GM12878 (cell line): ENCODE measurements around the gene JDP2. TPM values are rescaled to one million over a fixed set of nuclear protein-coding genes. Genes with fewer than 3 reads are reported as not detected.

ENCODE experiments used
- ATAC-seq: fragments of 200-7000 bp; cut with Tn5 transposase; 3 replicates; pipeline ENCODE4 v1.9.1; 2020; ENCODE audit warnings: mild to moderate bottlenecking, moderate library complexity
- BruUV-seq: library from RNA; stranded (reverse); fragments of 400-500 nt; replicated peaks from 2 replicates; lab custom pipeline; 2021; lab: Mats Ljungman, UMichigan
- CTCF ChIA-PET: fragments of 300-600 bp; sonication (Branson Sonifier 250); formaldehyde crosslinking; extraction: SDS; loops from one replicate; lab custom pipeline; 2021; ENCODE audit warnings: inconsistent platforms; lab: Yijun Ruan, JAX
- POLR2A ChIA-PET: fragments of 350-600 bp; formaldehyde crosslinking; extraction: SDS; loops from one replicate; lab custom pipeline; 2021; ENCODE audit warnings: inconsistent platforms; lab: Charles Lee
- RAD21 ChIA-PET: fragments of 300-600 bp; sonication (Branson Sonifier 250); formaldehyde crosslinking; loops from one replicate; lab custom pipeline; 2023; ENCODE audit warnings: antibody characterized with exemption; ENCODE audit not compliant: unreplicated experiment; lab: Charles Lee
- SMC1A ChIA-PET: fragments of 300-600 bp; sonication (Branson Sonifier 250); formaldehyde crosslinking; loops from one replicate; lab custom pipeline; 2023; ENCODE audit not compliant: unreplicated experiment, uncharacterized antibody; lab: Charles Lee
- DNase-seq: peaks from one replicate; pipeline ENCODE4 v3.0.0-alpha.2; 2011; ENCODE audit warnings: low read depth, low spot score
- FAIRE-seq: peaks from 3 replicates; lab custom pipeline; 2011; peaks lifted over from hg19 to GRCh38; lab: Jason Lieb, UNC
- H2AFZ ChIP-seq: 2 replicates; pipeline ENCODE4 v1.6.0; 2011; ENCODE audit warnings: low read depth, low read length, control low read depth; ENCODE audit not compliant: control insufficient read depth
- H3K27ac ChIP-seq: 2 replicates; pipeline ENCODE4 v1.5.1; 2011; ENCODE audit warnings: control low read depth; ENCODE audit not compliant: control insufficient read depth, insufficient read depth
- H3K27me3 ChIP-seq, 2 experiments: replicated peaks in 1 of 2; 2 replicates each; pipeline versions ENCODE4 v1.6.0 to v1.6.1; 2011; ENCODE audit warnings: low read length in 1 of 2; ENCODE audit not compliant: control insufficient read depth in 2 of 2, insufficient read depth in 2 of 2
- H3K36me3 ChIP-seq, 2 experiments: 2 replicates each; pipeline ENCODE4 v1.5.1; 2011; ENCODE audit warnings: low read length in 1 of 2; ENCODE audit not compliant: control insufficient read depth in 2 of 2, insufficient read depth in 2 of 2
- H3K4me1 ChIP-seq: 2 replicates; pipeline ENCODE4 v1.6.1; 2011; ENCODE audit warnings: mild to moderate bottlenecking, low read length, moderate library complexity, mixed read lengths; ENCODE audit not compliant: control insufficient read depth, insufficient read depth
- H3K4me2 ChIP-seq: 2 replicates; pipeline ENCODE4 v1.6.0; 2011; ENCODE audit warnings: control low read depth; ENCODE audit not compliant: control insufficient read depth, insufficient read depth
- H3K4me3 ChIP-seq: fragments of 200-600 bp; sonication (generic); 2 replicates; pipeline ENCODE4 v1.5.1; 2016
- H3K79me2 ChIP-seq: 2 replicates; pipeline ENCODE4 v1.6.0; 2011; ENCODE audit warnings: low read length; ENCODE audit not compliant: control insufficient read depth, insufficient read depth
- H3K9ac ChIP-seq: 2 replicates; pipeline ENCODE4 v1.8.0; 2011; ENCODE audit warnings: low read length, control low read depth, mixed read lengths; ENCODE audit not compliant: control insufficient read depth, insufficient read depth
- H3K9me3 ChIP-seq: replicated peaks from 3 replicates; pipeline ENCODE4 v1.5.1; 2011; ENCODE audit warnings: mild to moderate bottlenecking, low read length; ENCODE audit not compliant: control insufficient read depth, insufficient read depth
- H4K20me1 ChIP-seq: 2 replicates; pipeline ENCODE4 v1.6.0; 2011; ENCODE audit not compliant: control insufficient read depth, insufficient read depth
- NFXL1 ChIP-seq: fragments of 450-650 bp; IDR thresholded peaks from 2 replicates; pipeline ENCODE4 v1.6.1; 2017; ENCODE audit warnings: antibody characterized with exemption, mild to moderate bottlenecking, borderline replicate concordance
- PML ChIP-seq: IDR thresholded peaks from 2 replicates; pipeline ENCODE4 v1.6.1; 2012; ENCODE audit warnings: low read length, inconsistent platforms
- WGBS: methylation state at CpG from one replicate; pipeline ENCODE4 v1.1.6; 2016; ENCODE audit warnings: low lambda C conversion rate; ENCODE audit not compliant: insufficient replicate concordance, insufficient coverage; ENCODE audit errors: missing lambda C conversion rate; 5-methylcytosine and 5-hydroxymethylcytosine counted together
- in situ Hi-C: fragments of 300-500 bp; cut with MboI; formaldehyde crosslinking; loops from 9 replicates; pipeline ENCODE4 v1.14.3; 2018; ENCODE audit warnings: mixed read lengths
- intact Hi-C: fragments of 100-400 bp; cut with micrococcal nuclease; formaldehyde crosslinking; loops from one replicate; pipeline ENCODE4 v1.14.2; 2022; ENCODE audit not compliant: unreplicated experiment
- polyA plus RNA-seq, 11 experiments: library from polyadenylated mRNA; depleted of rRNA in 4 of 11; unstranded in 6 of 11; stranded (reverse) in 5 of 11; fragments of >200 nt; fragmentation: Nextera tagmentation in 4 of 11; fragmentation: Illumina TruSeq in 1 of 11; extraction: Ambion mirVana in 4 of 11; extraction: Trizol in 1 of 11; gene quantifications; 1 replicate in 1 of 11; 2 replicates in 10 of 11; pipeline versions ENCODE4 v1.2.1 to v1.2.3, GENCODE V29; 2011 to 2016; ENCODE audit warnings: inconsistent platforms in 2 of 11, missing spikeins in 2 of 11, low read depth in 1 of 11
- total RNA-seq, 4 experiments: library from RNA; depleted of rRNA in 3 of 4; stranded (reverse); fragments of >200 nt in 3 of 4; fragmentation: Illumina TruSeq in 1 of 4; extraction: Trizol in 1 of 4; gene quantifications; 2 replicates each; pipeline versions ENCODE4 v1.2.1 to v1.2.3, GENCODE V29; 2013 to 2021
- TF ChIP-seq, protein P1 (sequence below): fragments of 450-650 bp; IDR thresholded peaks from 2 replicates; pipeline ENCODE4 v1.6.1; 2017; ENCODE audit warnings: mild to moderate bottlenecking, moderate library complexity
- TF ChIP-seq, protein P2 (sequence below): fragments of 450-650 bp; IDR thresholded peaks from 2 replicates; pipeline ENCODE4 v1.6.1; 2017; ENCODE audit warnings: low read depth, mild to moderate bottlenecking, moderate library complexity
- TF ChIP-seq, protein P3 (sequence below): fragments of 450-650 bp; IDR thresholded peaks from 2 replicates; pipeline ENCODE4 v1.6.1; 2018; ENCODE audit warnings: mild to moderate bottlenecking, low read depth, moderate library complexity; ENCODE audit not compliant: partially characterized antibody

The JDP2 gene
- total and polyA plus RNA-seq, 10 of the 15 experiments (the other 5 are each of a cell fraction or from before 2014, with no cell fraction given), result 0.71 to 21.3 (median 11.2) TPM

DNA sequence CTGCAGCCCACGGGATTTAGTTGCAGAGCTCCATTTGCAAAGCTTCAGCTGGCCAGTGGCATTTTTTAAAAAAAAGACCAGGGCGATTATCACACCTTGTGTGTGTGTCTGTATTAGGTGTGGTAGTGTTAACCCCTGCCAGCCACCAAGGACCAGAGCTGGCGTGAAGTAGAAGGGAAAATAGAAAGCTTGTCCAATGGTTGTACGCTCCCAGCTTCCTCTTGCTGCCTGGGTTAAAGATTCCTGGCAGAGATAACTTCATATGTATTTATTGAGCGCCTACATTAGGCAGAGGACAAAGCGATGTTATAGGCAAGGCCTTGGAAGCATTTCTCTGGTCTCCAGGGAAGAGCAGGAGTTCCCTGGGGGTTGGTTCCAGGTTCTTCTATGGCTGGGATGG is 3.2 kb downstream of the JDP2 start:
- Histone ChIP-seq H3K9ac (no peak overlapping the region), H3K36me3 (peaks cover 1 to 3% of the 10 kb centered on the region in 2 experiments; a peak in 3 of 4 replicates), H3K27me3 (no peaks in the 10 kb centered on the region), H3K9me3 (no peaks in the 10 kb centered on the region), H3K4me2 (peak overlapping the region; percentile 34; the same call in 1 of the 2 replicates), H3K4me1 (peaks cover 33% of the 10 kb centered on the region), H3K79me2 (peaks cover 63% of the 10 kb centered on the region), H3K4me3 (no peak overlapping the region), H2AFZ (no peak overlapping the region), H3K27ac (no peak overlapping the region), H4K20me1 (no peaks in the 10 kb centered on the region; the same call in 1 of the 2 replicates)
- no peak for FAIRE-seq
- TF ChIP-seq PML, result no peak
- ChIA-PET CTCF (interaction anchor here (1.0 to 3.2 kb wide), 7 partner anchors 23 to 146 kb away, joined by 3 to 15 read pairs (median 5); no protein-coding TSS in a partner anchor), POLR2A (interaction anchor here (0.7 to 1.3 kb wide), 2 partner anchors 49 to 819 kb away, joined by 3 read pairs; no protein-coding TSS in a partner anchor), SMC1A (interaction anchor here (0.8 to 4.0 kb wide), 10 partner anchors 9 to 122 kb away, joined by 3 to 22 read pairs (median 4); no protein-coding TSS in a partner anchor), RAD21 (interaction anchor here (1.9 to 3.7 kb wide), 3 partner anchors 12 to 57 kb away, joined by 7 to 23 read pairs (median 19); no protein-coding TSS in a partner anchor)
- intact Hi-C loops (no loop called here), in situ Hi-C loops (no loop called here)
- 87% methylated on average over 6 of the region's 6 CpGs for WGBS
- no peak for DNase-seq
- no peak for ATAC-seq
- no TSS peak for BruUV-seq

DNA sequence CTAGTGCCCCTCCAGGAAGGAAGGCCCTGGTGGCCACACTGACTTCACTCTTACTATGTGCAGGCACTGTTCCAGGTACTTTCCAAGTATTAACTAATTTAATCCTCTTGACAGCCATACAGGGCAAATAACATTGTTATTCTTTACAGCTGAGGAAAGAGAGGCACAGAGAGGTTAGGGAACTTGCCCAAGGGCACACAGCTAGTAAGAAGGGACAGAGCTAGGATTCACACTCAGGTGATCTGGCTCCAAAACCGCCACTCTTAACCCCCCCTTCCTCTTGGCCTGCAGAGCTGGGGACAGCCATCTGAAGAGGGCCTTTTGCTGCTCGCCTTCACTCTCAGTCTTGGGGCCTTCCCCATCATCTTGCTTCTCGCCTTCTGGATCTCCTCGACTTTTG is 4.0 kb downstream of the JDP2 start:
- CTCF ChIA-PET, result interaction anchor here (1.3 to 1.9 kb wide), 4 partner anchors 8 to 126 kb away, joined by 3 to 15 read pairs (median 5); no protein-coding TSS in a partner anchor
- intact Hi-C loops (no loop called here), in situ Hi-C loops (no loop called here)
- POLR2A ChIA-PET, result interaction anchor here (1.4 kb wide), 1 partner anchor 17 kb away, joined by 4 read pairs; no protein-coding TSS in a partner anchor
- RAD21 ChIA-PET, result interaction anchor here (0.8 to 2.2 kb wide), 3 partner anchors 13 to 56 kb away, joined by 3 to 19 read pairs (median 9); no protein-coding TSS in a partner anchor
- no peak overlapping the region for H3K27ac ChIP-seq
- no peak overlapping the region for H3K4me3 ChIP-seq
- H2AFZ ChIP-seq, result no peak overlapping the region
- no peak overlapping the region; the same call in 1 of the 2 replicates for H3K4me2 ChIP-seq
- peaks cover 1 to 7% of the 10 kb centered on the region in 2 experiments; a peak in 3 of 4 replicates for H3K36me3 ChIP-seq
- no peak overlapping the region for H3K9ac ChIP-seq
- peaks cover 59% of the 10 kb centered on the region for H3K79me2 ChIP-seq
- DNase-seq, result no peak
- 100% methylated on average over 4 of the region's 4 CpGs for WGBS
- H4K20me1 ChIP-seq, result no peaks in the 10 kb centered on the region; the same call in 1 of the 2 replicates
- no peaks in the 10 kb centered on the region for H3K27me3 ChIP-seq
- peaks cover 35% of the 10 kb centered on the region for H3K4me1 ChIP-seq
- no peak for FAIRE-seq
- SMC1A ChIA-PET, result interaction anchor here (0.9 to 4.0 kb wide), 4 partner anchors 17 to 89 kb away, joined by 3 to 20 read pairs (median 8); no protein-coding TSS in a partner anchor
- BruUV-seq, result no TSS peak
- no peak for ATAC-seq
- no peaks in the 10 kb centered on the region for H3K9me3 ChIP-seq
- TF ChIP-seq, protein P1, sequence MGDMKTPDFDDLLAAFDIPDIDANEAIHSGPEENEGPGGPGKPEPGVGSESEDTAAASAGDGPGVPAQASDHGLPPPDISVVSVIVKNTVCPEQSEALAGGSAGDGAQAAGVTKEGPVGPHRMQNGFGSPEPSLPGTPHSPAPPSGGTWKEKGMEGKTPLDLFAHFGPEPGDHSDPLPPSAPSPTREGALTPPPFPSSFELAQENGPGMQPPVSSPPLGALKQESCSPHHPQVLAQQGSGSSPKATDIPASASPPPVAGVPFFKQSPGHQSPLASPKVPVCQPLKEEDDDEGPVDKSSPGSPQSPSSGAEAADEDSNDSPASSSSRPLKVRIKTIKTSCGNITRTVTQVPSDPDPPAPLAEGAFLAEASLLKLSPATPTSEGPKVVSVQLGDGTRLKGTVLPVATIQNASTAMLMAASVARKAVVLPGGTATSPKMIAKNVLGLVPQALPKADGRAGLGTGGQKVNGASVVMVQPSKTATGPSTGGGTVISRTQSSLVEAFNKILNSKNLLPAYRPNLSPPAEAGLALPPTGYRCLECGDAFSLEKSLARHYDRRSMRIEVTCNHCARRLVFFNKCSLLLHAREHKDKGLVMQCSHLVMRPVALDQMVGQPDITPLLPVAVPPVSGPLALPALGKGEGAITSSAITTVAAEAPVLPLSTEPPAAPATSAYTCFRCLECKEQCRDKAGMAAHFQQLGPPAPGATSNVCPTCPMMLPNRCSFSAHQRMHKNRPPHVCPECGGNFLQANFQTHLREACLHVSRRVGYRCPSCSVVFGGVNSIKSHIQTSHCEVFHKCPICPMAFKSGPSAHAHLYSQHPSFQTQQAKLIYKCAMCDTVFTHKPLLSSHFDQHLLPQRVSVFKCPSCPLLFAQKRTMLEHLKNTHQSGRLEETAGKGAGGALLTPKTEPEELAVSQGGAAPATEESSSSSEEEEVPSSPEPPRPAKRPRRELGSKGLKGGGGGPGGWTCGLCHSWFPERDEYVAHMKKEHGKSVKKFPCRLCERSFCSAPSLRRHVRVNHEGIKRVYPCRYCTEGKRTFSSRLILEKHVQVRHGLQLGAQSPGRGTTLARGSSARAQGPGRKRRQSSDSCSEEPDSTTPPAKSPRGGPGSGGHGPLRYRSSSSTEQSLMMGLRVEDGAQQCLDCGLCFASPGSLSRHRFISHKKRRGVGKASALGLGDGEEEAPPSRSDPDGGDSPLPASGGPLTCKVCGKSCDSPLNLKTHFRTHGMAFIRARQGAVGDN, result no peak
- TF ChIP-seq, protein P2, sequence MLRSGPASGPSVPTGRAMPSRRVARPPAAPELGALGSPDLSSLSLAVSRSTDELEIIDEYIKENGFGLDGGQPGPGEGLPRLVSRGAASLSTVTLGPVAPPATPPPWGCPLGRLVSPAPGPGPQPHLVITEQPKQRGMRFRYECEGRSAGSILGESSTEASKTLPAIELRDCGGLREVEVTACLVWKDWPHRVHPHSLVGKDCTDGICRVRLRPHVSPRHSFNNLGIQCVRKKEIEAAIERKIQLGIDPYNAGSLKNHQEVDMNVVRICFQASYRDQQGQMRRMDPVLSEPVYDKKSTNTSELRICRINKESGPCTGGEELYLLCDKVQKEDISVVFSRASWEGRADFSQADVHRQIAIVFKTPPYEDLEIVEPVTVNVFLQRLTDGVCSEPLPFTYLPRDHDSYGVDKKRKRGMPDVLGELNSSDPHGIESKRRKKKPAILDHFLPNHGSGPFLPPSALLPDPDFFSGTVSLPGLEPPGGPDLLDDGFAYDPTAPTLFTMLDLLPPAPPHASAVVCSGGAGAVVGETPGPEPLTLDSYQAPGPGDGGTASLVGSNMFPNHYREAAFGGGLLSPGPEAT, result 0 out of 2 replicates have a peak, but pooled peaks have one; percentile 20
- 0 out of 2 replicates have a peak, but pooled peaks have one; percentile 28 for TF ChIP-seq NFXL1
- TF ChIP-seq, protein P3, sequence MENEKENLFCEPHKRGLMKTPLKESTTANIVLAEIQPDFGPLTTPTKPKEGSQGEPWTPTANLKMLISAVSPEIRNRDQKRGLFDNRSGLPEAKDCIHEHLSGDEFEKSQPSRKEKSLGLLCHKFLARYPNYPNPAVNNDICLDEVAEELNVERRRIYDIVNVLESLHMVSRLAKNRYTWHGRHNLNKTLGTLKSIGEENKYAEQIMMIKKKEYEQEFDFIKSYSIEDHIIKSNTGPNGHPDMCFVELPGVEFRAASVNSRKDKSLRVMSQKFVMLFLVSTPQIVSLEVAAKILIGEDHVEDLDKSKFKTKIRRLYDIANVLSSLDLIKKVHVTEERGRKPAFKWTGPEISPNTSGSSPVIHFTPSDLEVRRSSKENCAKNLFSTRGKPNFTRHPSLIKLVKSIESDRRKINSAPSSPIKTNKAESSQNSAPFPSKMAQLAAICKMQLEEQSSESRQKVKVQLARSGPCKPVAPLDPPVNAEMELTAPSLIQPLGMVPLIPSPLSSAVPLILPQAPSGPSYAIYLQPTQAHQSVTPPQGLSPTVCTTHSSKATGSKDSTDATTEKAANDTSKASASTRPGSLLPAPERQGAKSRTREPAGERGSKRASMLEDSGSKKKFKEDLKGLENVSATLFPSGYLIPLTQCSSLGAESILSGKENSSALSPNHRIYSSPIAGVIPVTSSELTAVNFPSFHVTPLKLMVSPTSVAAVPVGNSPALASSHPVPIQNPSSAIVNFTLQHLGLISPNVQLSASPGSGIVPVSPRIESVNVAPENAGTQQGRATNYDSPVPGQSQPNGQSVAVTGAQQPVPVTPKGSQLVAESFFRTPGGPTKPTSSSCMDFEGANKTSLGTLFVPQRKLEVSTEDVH, result no peak
